Naive thymus-derived CD4-positive, alpha-beta T cell (primary cell): ENCODE data around the gene PTGFRN. TPM values are rescaled to one million over a fixed set of nuclear protein-coding genes. Genes with fewer than 3 reads are reported as not detected.
"Not testable (repeated sequence)": the region's sequence is repeated elsewhere in the genome, so short reads cannot be mapped to it uniquely, and the experiment has no call there.

Experiments
- ATAC-seq: fragments of 150-1000 bp; cut with Tn5 transposase; 2 replicates; pipeline ENCODE4 v1.10.0; 2021; ENCODE audit warnings: mild to moderate bottlenecking, moderate library complexity
- CTCF ChIA-PET: fragments of 350-600 bp; sonication (Branson Sonifier 250); formaldehyde crosslinking; loops from one replicate; lab custom pipeline; 2021; ENCODE audit warnings: antibody characterized with exemption; lab: Charles Lee
- POLR2A ChIA-PET: fragments of 350-600 bp; sonication (Branson Sonifier 250); formaldehyde crosslinking; loops from one replicate; lab custom pipeline; 2021; ENCODE audit warnings: antibody characterized with exemption, inconsistent platforms; lab: Charles Lee
- DNase-seq, 9 donors: peaks; one replicate each; pipeline versions ENCODE4 v3.0.0 to v3.0.0-alpha.2; 2020 to 2022; ENCODE audit warnings: mixed read lengths in 1 of 9
- H3K27ac ChIP-seq: one replicate; pipeline ENCODE4 v1.7.0; 2013; ENCODE audit warnings: mild to moderate bottlenecking, low read depth, low read length, moderate library complexity
- H3K27me3 ChIP-seq, 2 donors: one replicate each; pipeline ENCODE4 v1.7.0; 2013; ENCODE audit warnings: low read length in 2 of 2, mild to moderate bottlenecking in 2 of 2, moderate library complexity in 2 of 2; ENCODE audit not compliant: control insufficient read depth in 2 of 2, insufficient read depth in 2 of 2
- H3K36me3 ChIP-seq, 3 experiments: 1 replicate in 2 of 3; 2 replicates in 1 of 3; pipeline ENCODE4 v1.7.0; 2013; ENCODE audit warnings: low read length in 3 of 3, mild to moderate bottlenecking in 3 of 3, moderate library complexity in 1 of 3; ENCODE audit not compliant: insufficient read depth in 3 of 3, control insufficient read depth in 2 of 3
- H3K4me1 ChIP-seq, 2 donors: one replicate each; pipeline ENCODE4 v1.7.0; 2013; ENCODE audit warnings: low read length in 2 of 2, mild to moderate bottlenecking in 2 of 2, moderate library complexity in 1 of 2; ENCODE audit not compliant: control insufficient read depth in 2 of 2, insufficient read depth in 2 of 2
- H3K4me3 ChIP-seq: 2 replicates; pipeline ENCODE4 v1.7.0; 2013; ENCODE audit warnings: mild to moderate bottlenecking, low read length
- H3K9me3 ChIP-seq, 3 experiments: 1 replicate in 2 of 3; 2 replicates in 1 of 3; pipeline ENCODE4 v1.7.0; 2013; ENCODE audit warnings: low read length in 3 of 3; ENCODE audit not compliant: control insufficient read depth in 2 of 3
- H3K27ac Mint-ChIP-seq, 9 donors: one replicate each; pipeline ENCODE4 v1.8.0; 2020 to 2022; ENCODE audit warnings: mixed read lengths in 9 of 9, mild to moderate bottlenecking in 8 of 9, moderate library complexity in 5 of 9, inconsistent platforms in 2 of 9
- H3K27me3 Mint-ChIP-seq, 5 donors: one replicate each; pipeline ENCODE4 v1.8.0; 2021 to 2022; ENCODE audit warnings: mixed read lengths in 5 of 5, mild to moderate bottlenecking in 1 of 5
- H3K36me3 Mint-ChIP-seq, 5 donors: one replicate each; pipeline ENCODE4 v1.8.0; 2020 to 2022; ENCODE audit warnings: mixed read lengths in 5 of 5, mild to moderate bottlenecking in 3 of 5, inconsistent platforms in 1 of 5
- H3K4me1 Mint-ChIP-seq, 7 donors: one replicate each; pipeline ENCODE4 v1.8.0; 2020 to 2022; ENCODE audit warnings: mixed read lengths in 7 of 7, mild to moderate bottlenecking in 3 of 7, inconsistent platforms in 1 of 7
- H3K4me3 Mint-ChIP-seq, 10 donors: one replicate each; pipeline ENCODE4 v1.8.0; 2020 to 2022; ENCODE audit warnings: mild to moderate bottlenecking in 10 of 10, mixed read lengths in 10 of 10, moderate library complexity in 6 of 10, inconsistent platforms in 2 of 10
- H3K9me3 Mint-ChIP-seq, 11 donors: one replicate each; pipeline ENCODE4 v1.8.0; 2020 to 2022; ENCODE audit warnings: mixed read lengths in 11 of 11, mild to moderate bottlenecking in 4 of 11, inconsistent platforms in 1 of 11, moderate library complexity in 1 of 11
- intact Hi-C, 2 donors: fragments of 100-400 bp; cut with micrococcal nuclease; formaldehyde crosslinking; loops; one replicate each; pipeline ENCODE4 v1.15.1; 2023
- polyA plus RNA-seq, 2 donors: library from polyadenylated mRNA; unstranded; fragments of 300-500 nt; fragmentation: Illumina TruSeq; gene quantifications; one replicate each; pipeline ENCODE4 v1.2.3, GENCODE V29; 2021
- total RNA-seq, 6 experiments: library from RNA in 5 of 6; stranded (reverse) in 5 of 6; gene quantifications; 1 replicate in 5 of 6; 2 replicates in 1 of 6; pipeline ENCODE4 v1.2.3 and lab custom pipeline; 2021 to 2026

Gene PTGFRN
- 1 to 10 TPM in 4 of 5 experiments, under 1 TPM in 1; 1.00 to 5.6 (median 1.5) TPM for total RNA-seq
- polyA plus RNA-seq = 1 to 10 TPM in 1 of 2 donors, under 1 TPM in 1; 0.22 to 1.0 TPM
- total RNA-seq (lab: John Stamatoyannopoulos, UW) = 3.5 reads per million, percentile 18 among the genes with 10 or more reads in this experiment

DNA sequence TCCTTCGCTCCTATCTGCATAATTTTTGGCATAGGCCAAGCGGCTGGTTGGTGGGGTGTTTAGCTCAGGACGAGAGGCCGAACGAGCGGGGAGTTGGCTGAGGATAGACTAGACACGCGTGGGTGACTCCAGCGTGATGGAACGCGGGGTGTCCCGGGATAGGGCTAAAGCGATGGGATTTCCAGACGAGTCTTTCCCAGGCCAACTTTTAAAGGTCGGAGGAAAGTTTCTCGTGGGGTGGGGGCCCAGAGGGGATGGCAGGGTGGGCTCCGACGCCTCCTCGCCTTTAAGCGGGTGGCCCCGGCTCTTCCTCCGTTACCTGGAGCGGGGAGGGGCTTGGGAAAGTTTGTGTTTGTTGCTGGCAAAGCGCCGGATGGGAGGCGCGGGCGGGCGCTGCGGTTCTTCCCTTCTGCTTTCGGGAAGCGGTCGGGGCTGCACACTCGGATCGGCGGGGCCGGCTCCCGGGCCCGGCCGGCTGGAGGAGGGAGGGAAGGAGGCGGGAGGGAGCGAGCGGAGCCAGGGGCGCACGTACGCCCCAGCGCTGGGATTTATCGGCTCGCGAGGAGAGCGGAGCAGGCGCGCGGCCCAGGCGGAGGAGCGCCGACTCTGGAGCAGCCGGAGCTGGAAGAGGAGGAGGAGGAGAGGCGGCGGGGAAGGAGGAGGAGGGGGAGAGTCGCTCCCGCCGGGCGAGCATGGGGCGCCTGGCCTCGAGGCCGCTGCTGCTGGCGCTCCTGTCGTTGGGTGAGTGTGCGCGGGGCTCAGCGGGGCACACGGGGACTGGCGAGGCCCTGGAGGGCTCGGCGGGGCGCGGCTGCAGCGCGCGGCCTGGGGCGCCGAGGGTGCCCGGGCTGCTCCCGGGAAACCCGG lies at the start of gene PTGFRN:
TSS of gene PTGFRN (plus strand) at position 405 of the 867 bp plus-strand sequence. CDS start at position 693, 288 bp downstream.
- H3K36me3 Mint-ChIP-seq = no peaks in the 10 kb centered on the region
- ATAC-seq (peak; percentile 62), DNase-seq (peak in 7 of 9 donors; percentile 5 to 45 (median 22))
- H3K9me3 ChIP-seq = no peaks in the 10 kb centered on the region
- H3K4me3 ChIP-seq = peak within 1 kb of the TSS; percentile 68
- H3K27ac Mint-ChIP-seq = peak within 1 kb of the TSS; percentile 18 to 82 (median 64)
- ChIA-PET CTCF (no interaction called here), POLR2A (interaction anchor here (0.5 kb wide), 1 partner anchor 15 kb away, joined by 3 read pairs; no protein-coding TSS in a partner anchor)
- peak within 1 kb of the TSS; percentile 52 for H3K27ac ChIP-seq
- H3K27me3 Mint-ChIP-seq = peaks cover 0 to 7% (median 0%) of the 10 kb centered on the region in 5 donors
- intact Hi-C loops = loop anchor here in 1 of 2 donors (1.0 to 2.0 kb wide), 4 partner anchors 31 to 171 kb away; no protein-coding TSS in a partner anchor
- peaks cover 0 to 8% (median 6%) of the 10 kb centered on the region in 7 donors for H3K4me1 Mint-ChIP-seq
- H3K9me3 Mint-ChIP-seq = no peaks in the 10 kb centered on the region
- H3K27me3 ChIP-seq = no peaks in the 10 kb centered on the region
- H3K4me3 Mint-ChIP-seq = peak within 1 kb of the TSS in 9 of 10 donors; percentile 72 to 91 (median 84)
- H3K4me1 ChIP-seq = peaks cover 0 to 10% of the 10 kb centered on the region in 2 donors
- no peaks in the 10 kb centered on the region for H3K36me3 ChIP-seq

DNA sequence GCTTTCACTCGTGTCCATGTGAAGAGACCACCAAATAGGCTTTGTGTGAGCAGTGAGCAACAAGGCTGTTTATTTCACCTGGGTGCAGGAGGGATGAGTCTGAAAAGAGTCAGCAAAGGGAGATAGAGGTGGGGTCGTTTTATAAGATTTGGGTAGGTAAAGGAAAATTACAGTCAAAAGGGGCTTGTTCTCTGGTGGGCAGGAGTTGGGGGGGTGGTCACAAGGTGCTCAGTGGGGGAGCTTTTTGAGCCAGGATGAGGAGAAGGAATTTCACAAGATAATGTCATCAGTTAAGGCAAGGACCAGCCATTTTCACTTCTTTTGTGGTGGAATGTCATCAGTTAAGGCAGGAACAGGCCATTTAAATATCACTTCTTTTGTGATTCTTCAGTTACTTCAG lies 49.5 kb upstream of the PTGFRN start:
- H3K27me3 ChIP-seq, H3K27me3 Mint-ChIP-seq, H3K36me3 Mint-ChIP-seq, H3K36me3 ChIP-seq, DNase-seq, H3K4me3 ChIP-seq, H3K9me3 ChIP-seq, H3K27ac ChIP-seq, ATAC-seq, H3K9me3 Mint-ChIP-seq, POLR2A ChIA-PET, H3K4me1 ChIP-seq, intact Hi-C loops, H3K4me3 Mint-ChIP-seq, CTCF ChIA-PET: not testable (repeated sequence)
- peak overlapping the region in 1 of 9 donors; percentile 46 for H3K27ac Mint-ChIP-seq
- H3K4me1 Mint-ChIP-seq = peaks cover 0 to 10% (median 2%) of the 10 kb centered on the region in 7 donors

DNA sequence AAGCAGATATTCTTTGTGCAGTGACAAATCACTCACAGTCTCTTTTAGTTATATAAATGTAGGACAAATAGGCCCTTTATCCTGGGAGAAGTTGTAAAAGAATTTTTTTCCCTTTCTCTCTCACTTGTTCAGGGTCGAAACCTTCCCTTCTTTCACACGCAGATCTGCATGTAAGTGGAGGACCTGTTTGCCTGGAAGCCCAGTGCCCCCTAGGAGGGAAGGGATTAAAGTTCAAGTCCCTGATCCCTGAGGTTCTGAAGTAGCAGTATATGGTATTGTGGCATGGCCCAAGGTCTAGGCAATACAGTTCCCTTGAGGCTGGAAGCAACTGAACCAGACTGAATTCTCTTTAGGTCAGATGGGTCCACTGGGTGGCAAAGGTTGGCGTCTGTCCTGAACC lies 48.6 kb upstream of the PTGFRN start:
- no peak overlapping the region for H3K4me3 Mint-ChIP-seq
- H3K36me3 Mint-ChIP-seq = no peaks in the 10 kb centered on the region
- POLR2A ChIA-PET = interaction anchor here (0.6 kb wide), 1 partner anchor 172 kb away, joined by 3 read pairs; no protein-coding TSS in a partner anchor
- no peak overlapping the region for H3K27ac ChIP-seq
- no peaks in the 10 kb centered on the region for H3K4me1 ChIP-seq
- no peaks in the 10 kb centered on the region for H3K27me3 ChIP-seq
- H3K27me3 Mint-ChIP-seq = no peaks in the 10 kb centered on the region
- CTCF ChIA-PET = interaction anchor here (0.7 kb wide), 1 partner anchor 1009 kb away, joined by 3 read pairs; no protein-coding TSS in a partner anchor
- no peak for ATAC-seq
- intact Hi-C loops = no loop called here
- H3K9me3 ChIP-seq = no peaks in the 10 kb centered on the region
- no peaks in the 10 kb centered on the region for H3K36me3 ChIP-seq
- DNase-seq = no peak
- no peaks in the 10 kb centered on the region for H3K9me3 Mint-ChIP-seq
- no peak overlapping the region for H3K27ac Mint-ChIP-seq
- H3K4me1 Mint-ChIP-seq = peaks cover 0 to 9% (median 0%) of the 10 kb centered on the region in 7 donors
- H3K4me3 ChIP-seq = no peak overlapping the region

DNA sequence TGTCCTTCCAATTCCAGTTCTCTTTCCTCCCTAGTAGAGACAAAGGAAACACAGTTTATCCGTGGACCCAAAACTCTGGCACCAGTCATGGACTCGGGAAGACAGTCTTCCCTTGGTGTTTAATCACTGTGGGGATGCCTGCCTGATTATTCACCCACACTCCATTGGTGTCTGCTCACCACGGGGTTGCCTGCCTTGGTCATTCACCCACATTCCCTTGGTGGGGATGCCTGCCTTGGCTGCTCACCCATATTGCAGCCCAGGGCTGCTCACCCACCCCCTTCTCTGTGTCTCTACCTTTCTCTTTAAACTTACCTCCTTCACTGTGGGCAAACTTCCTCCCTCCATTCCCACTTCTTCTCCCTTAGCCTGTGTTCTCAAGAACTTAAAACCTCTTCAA lies 46.7 kb upstream of the PTGFRN start:
- H3K9me3 Mint-ChIP-seq, H3K9me3 ChIP-seq, POLR2A ChIA-PET, DNase-seq, intact Hi-C loops, H3K4me1 ChIP-seq, H3K27ac Mint-ChIP-seq, H3K27me3 ChIP-seq, H3K4me3 Mint-ChIP-seq, H3K36me3 Mint-ChIP-seq, H3K27me3 Mint-ChIP-seq, CTCF ChIA-PET, H3K27ac ChIP-seq, ATAC-seq, H3K36me3 ChIP-seq, H3K4me3 ChIP-seq, H3K4me1 Mint-ChIP-seq: not testable (repeated sequence)

DNA sequence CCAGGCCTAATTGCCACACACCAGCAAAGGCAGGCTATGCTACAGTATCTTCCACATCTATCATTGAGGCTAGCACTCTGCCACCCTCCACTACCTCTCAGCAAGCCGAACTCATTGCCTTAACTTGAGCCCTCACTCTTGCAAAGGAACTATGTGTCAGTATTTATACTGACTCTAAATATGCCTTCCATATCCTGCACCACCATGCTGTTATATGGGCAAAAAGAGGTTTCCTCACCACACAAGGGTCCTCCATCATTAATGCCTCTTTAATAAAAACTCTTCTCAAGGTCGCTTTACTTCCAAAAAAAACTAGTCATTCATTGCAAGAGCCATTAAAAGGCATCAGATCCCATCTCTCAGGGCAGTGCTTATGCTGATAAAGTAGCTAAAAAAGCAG lies 43.2 kb upstream of the PTGFRN start:
- H3K27me3 Mint-ChIP-seq, H3K4me3 Mint-ChIP-seq, CTCF ChIA-PET, H3K4me3 ChIP-seq, H3K4me1 Mint-ChIP-seq, H3K36me3 Mint-ChIP-seq, H3K27me3 ChIP-seq, POLR2A ChIA-PET, H3K27ac ChIP-seq, DNase-seq, H3K27ac Mint-ChIP-seq, intact Hi-C loops, H3K36me3 ChIP-seq, H3K9me3 ChIP-seq, H3K4me1 ChIP-seq, H3K9me3 Mint-ChIP-seq, ATAC-seq: not testable (repeated sequence)

DNA sequence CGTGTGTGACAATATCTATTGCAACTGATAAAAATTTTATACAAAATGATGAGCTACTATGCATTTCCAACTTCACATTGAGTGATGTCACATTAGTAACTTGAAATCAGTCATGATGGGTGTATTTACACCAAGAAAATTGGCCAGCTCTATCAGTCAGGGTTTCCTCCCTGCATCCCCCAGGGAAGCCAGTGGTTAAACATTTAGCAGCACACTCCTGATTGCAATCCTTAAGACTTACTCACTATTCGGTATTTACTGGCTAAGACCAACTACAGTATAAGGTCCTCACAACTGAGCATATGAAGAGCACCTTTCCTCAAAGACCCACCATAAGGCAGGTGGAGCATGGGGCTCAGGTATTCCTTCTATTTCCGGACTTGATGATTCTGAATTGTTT lies 41.3 kb upstream of the PTGFRN start:
- intact Hi-C loops = no loop called here
- no peak overlapping the region for H3K4me3 Mint-ChIP-seq
- no peaks in the 10 kb centered on the region for H3K27me3 ChIP-seq
- POLR2A ChIA-PET = interaction anchor here (0.6 kb wide), 2 partner anchors 63 to 74 kb away, joined by 3 read pairs; no protein-coding TSS in a partner anchor
- H3K4me1 Mint-ChIP-seq = no peaks in the 10 kb centered on the region
- H3K36me3 Mint-ChIP-seq = peaks cover 0 to 5% (median 3%) of the 10 kb centered on the region in 5 donors
- no peaks in the 10 kb centered on the region for H3K27me3 Mint-ChIP-seq
- no peaks in the 10 kb centered on the region for H3K36me3 ChIP-seq
- no peak overlapping the region for H3K27ac ChIP-seq
- no peaks in the 10 kb centered on the region for H3K9me3 Mint-ChIP-seq
- CTCF ChIA-PET = interaction anchor here (1.0 kb wide), 1 partner anchor 36 kb away, joined by 3 read pairs; no protein-coding TSS in a partner anchor
- no peak overlapping the region for H3K27ac Mint-ChIP-seq
- ATAC-seq = no peak
- H3K4me3 ChIP-seq = no peak overlapping the region
- H3K9me3 ChIP-seq = no peaks in the 10 kb centered on the region
- no peaks in the 10 kb centered on the region for H3K4me1 ChIP-seq
- DNase-seq = no peak
